ENCODE data around the gene GLUD2. TPM values are rescaled to one million over a fixed set of nuclear protein-coding genes. Genes with fewer than 3 reads are reported as not detected.

GLUD2 gene
- total RNA-seq, 1 experiment from 2014 or later = 1.0 TPM

DNA sequence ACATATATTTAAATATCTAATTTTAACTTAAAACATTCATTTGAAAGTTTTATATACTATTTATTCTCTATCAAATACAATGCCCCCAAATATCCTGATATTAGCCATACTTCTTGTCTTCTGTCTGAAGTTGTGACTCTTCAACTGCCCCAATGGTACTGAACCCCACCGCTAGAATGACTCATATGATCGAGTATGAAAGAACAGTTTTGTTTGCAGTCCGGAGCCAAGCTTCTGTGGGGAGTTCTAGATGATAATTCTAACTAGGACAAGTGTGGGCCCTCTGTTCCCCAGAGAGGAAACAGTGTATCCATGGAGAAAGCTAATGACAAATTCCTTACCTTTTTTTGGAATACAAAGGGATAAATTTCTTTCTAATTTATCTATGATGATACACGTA lies 37.2 kb upstream of the GLUD2 start:
- Histone ChIP-seq H3T11ph (ENCODE audit: low read length) (no peak overlapping the region), H4K20me1 (ENCODE audit: control insufficient read depth, insufficient read depth, insufficient read length) (no peaks in the 10 kb centered on the region), H4K91ac (ENCODE audit: insufficient read length, low read depth, low read length) (no peak overlapping the region), H4K8ac (replicated peaks; ENCODE audit: insufficient read length, low read depth, low read length) (no peak overlapping the region), H3K79me2 (ENCODE audit: insufficient read depth, low read length) (no peaks in the 10 kb centered on the region), H3K23me2 (ENCODE audit: insufficient read length, low read depth, low read length, poor library complexity, severe bottlenecking) (no peaks in the 10 kb centered on the region), H3K18ac (ENCODE audit: insufficient read length, low read depth, low read length) (no peak overlapping the region), H3K9me3 (ENCODE audit: control insufficient read depth, low read depth, low read length) (peaks cover 47% of the 10 kb centered on the region), H3K14ac (ENCODE audit: insufficient read depth, low read length) (no peak overlapping the region), H2AK5ac (ENCODE audit: insufficient read length, low read length) (no peak overlapping the region), H2AFZ (ENCODE audit: low read length) (no peak overlapping the region), H3K4me2 (ENCODE audit: insufficient read depth, insufficient read length, low read length) (no peak overlapping the region), H3K79me1 (ENCODE audit: insufficient read depth, low read depth, low read length, poor library complexity, severe bottlenecking) (no peaks in the 10 kb centered on the region), H3K9ac (ENCODE audit: extremely low read depth, insufficient read length, low read length) (no peak overlapping the region), H3K27ac (ENCODE audit: insufficient read length, low read depth, low read length) (no peak overlapping the region), H3K4ac (ENCODE audit: low read depth, low read length) (no peak overlapping the region), H3K56ac (ENCODE audit: insufficient read length, low read depth, low read length) (no peak overlapping the region), H3K4me1 (ENCODE audit: insufficient read depth, low read length) (no peaks in the 10 kb centered on the region), H2BK15ac (ENCODE audit: low read depth, low read length) (no peak overlapping the region), H3K23ac (ENCODE audit: insufficient read length, low read depth, low read length) (no peak overlapping the region), H2BK120ac (ENCODE audit: low read depth, low read length, poor library complexity, severe bottlenecking) (no peak overlapping the region), H2BK20ac (ENCODE audit: low read depth, low read length, poor library complexity, severe bottlenecking) (no peak overlapping the region), H2BK5ac (ENCODE audit: insufficient read length, low read length) (no peak overlapping the region), H3K27me3 (ENCODE audit: insufficient read depth, low read length) (no peaks in the 10 kb centered on the region), H4K5ac (ENCODE audit: insufficient read length, low read depth, low read length) (no peak overlapping the region), H2BK12ac (ENCODE audit: insufficient read length, low read depth, low read length) (no peak overlapping the region)
- no CpG with 5 or more reads among the region's 4 CpGs for WGBS (ENCODE audit: extremely low coverage, insufficient read length, low lambda C conversion rate)
- Mint-ChIP-seq H3K27me3 (ENCODE audit: low read depth) (peaks cover 8% of the 10 kb centered on the region), H3K9me3 (peaks cover 61 to 69% of the 10 kb centered on the region in 2 experiments), H3K4me3 (no peak overlapping the region), H3K4me1 (peaks cover 8 to 13% of the 10 kb centered on the region in 2 experiments), H3K27ac (no peak overlapping the region), H3K36me3 (ENCODE audit: insufficient read depth in 1 of 3, low read depth in 3 of 3) (peaks cover 0 to 2% (median 0%) of the 10 kb centered on the region in 3 experiments; a peak in 2 of 7 replicates)
- no peak for DNase-seq
- TF ChIP-seq, protein P1, sequence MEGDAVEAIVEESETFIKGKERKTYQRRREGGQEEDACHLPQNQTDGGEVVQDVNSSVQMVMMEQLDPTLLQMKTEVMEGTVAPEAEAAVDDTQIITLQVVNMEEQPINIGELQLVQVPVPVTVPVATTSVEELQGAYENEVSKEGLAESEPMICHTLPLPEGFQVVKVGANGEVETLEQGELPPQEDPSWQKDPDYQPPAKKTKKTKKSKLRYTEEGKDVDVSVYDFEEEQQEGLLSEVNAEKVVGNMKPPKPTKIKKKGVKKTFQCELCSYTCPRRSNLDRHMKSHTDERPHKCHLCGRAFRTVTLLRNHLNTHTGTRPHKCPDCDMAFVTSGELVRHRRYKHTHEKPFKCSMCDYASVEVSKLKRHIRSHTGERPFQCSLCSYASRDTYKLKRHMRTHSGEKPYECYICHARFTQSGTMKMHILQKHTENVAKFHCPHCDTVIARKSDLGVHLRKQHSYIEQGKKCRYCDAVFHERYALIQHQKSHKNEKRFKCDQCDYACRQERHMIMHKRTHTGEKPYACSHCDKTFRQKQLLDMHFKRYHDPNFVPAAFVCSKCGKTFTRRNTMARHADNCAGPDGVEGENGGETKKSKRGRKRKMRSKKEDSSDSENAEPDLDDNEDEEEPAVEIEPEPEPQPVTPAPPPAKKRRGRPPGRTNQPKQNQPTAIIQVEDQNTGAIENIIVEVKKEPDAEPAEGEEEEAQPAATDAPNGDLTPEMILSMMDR (conservative IDR thresholded peaks at IDR 0.05) = no peak

All from H9 (cell line).